Measurements from ENCODE around the gene MAGI1. TPM values are rescaled to one million over a fixed set of nuclear protein-coding genes. Genes with fewer than 3 reads are reported as not detected.

The MAGI1 gene
- total RNA-seq, 1 experiment from 2014 or later: 0.77 TPM

DNA sequence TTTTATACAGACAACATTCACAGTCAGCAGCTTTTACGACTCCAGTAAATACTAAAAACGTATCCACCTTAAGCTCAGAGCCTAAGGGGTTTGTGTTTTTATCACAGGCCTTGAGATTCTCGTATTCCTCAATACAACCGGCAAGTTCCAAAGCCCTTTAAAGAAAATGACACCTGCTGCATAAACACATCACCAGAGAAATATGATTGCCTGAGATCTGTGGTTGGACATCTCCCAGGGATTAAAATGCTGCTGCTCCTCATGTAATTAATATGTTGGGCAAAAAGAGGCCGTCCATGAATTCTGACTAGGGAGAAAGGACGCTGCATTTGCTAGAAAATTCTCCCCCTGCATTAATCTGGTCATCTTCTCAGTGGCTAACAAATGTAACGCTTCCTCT lies 544.8 kb downstream of the MAGI1 start:
- DNase-seq (ENCODE audit: low read depth, low spot score): no peak
- in situ Hi-C loops (cut with HindIII; ENCODE audit: low pct_unique_long_range_greater_than_20kb, low sequenced_read_pairs): no loop called here

GRCh38 chr3:65493371-65493882 lies 545.3 kb downstream of the MAGI1 start:
- no peak for DNase-seq (ENCODE audit: low read depth, low spot score)

GRCh38 chr3:65492249-65492648 lies 546.5 kb downstream of the MAGI1 start:
- in situ Hi-C loops (cut with HindIII; ENCODE audit: low pct_unique_long_range_greater_than_20kb, low sequenced_read_pairs): no loop called here
- DNase-seq (ENCODE audit: low read depth, low spot score): no peak

More at GRCh38 chr3:65493371-65493882, 545.3 kb downstream of the MAGI1 start:
- in situ Hi-C loops (cut with HindIII; ENCODE audit: low pct_unique_long_range_greater_than_20kb, low sequenced_read_pairs): no loop called here

DNA sequence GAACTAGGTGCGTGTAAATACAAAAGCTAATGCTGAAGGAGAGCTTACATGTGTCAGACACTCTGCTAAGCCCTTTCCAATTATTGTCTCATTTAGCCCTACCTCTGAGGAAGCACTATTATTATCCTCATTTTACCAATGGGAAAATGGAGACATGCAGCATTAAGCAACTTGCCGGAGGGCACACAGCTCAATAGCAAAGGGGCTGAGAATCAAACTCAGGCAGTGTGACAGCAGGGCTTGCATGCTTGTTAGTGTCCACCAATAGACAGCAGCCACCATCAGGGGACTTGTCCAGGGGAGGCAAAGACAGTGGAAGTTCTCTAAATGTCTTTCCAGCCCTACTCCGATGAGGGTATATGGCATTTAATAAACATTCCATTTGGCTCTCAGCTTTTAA lies 548.6 kb downstream of the MAGI1 start:
- DNase-seq (ENCODE audit: low read depth, low spot score): no peak
- in situ Hi-C loops (cut with HindIII; ENCODE audit: low pct_unique_long_range_greater_than_20kb, low sequenced_read_pairs): no loop called here

DNA sequence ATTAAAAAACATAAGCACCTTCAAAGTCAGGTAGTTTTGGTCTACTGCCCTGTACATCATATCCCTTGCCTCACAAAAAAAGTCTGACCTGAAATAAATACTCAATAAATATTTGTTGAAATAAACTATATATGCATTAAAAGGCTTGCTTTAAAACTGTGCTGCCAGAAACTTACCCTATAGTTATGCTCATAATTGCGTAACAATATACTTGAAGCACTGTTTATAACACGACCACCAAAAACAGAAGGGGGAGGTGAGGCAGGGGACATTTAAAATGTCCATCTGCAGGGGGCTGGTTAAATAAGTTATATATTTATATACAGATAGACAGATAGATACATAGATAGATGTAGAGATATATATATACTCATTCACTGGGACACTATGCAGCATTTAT lies 549.5 kb downstream of the MAGI1 start:
- DNase-seq (ENCODE audit: low read depth, low spot score): no peak
- in situ Hi-C loops (cut with HindIII; ENCODE audit: low pct_unique_long_range_greater_than_20kb, low sequenced_read_pairs): no loop called here

DNA sequence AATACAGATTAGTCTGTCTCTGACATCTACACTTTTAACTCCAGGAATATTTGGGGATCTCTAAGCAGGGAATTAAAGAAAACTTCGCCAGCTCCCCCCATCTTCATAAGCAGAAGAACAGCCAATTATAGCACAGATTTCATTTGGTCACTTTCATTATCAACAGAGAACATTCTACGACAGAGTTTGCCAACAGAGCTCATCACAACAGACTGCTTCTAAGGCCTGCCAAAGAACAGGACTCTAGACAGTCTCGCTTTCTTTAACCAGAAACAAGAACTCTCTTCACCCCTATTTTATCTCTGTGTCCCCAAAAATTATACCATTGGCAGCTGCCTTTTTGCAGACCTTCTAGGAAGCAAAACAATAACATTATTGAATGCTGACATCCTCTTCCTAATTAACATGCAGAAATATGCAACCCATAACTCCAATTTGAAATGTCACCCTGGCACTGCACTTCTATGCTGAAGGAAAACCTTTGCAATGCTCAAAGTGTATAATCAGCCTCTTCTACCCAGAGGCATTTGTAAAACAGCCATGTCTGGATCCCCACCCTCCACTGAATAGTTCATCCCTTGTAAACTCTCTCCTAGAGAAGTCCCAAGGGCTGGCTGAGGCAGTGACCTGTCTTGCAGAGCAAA lies 552.8 kb downstream of the MAGI1 start:
- DNase-seq (ENCODE audit: low read depth, low spot score): no peak
- in situ Hi-C loops (cut with HindIII; ENCODE audit: low pct_unique_long_range_greater_than_20kb, low sequenced_read_pairs): no loop called here

DNA sequence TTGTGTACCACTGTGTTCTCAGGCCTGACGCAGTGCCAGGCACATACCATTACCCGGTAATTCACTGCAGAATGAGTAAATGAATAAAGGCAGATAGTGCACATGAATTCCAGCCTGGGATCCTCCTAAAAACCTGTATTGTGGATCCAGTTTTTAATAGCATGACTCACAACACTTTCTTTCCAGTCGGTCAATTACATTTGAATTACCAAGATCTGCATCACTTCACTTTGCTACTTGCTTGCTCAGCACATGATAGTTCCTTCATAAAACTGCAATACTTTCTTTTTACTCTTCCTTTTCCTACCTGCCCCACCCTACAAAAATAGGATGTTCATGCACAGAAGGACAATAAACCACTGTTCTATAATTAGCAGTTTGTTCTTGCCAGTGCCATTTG lies 553.8 kb downstream of the MAGI1 start:
- in situ Hi-C loops (cut with HindIII; ENCODE audit: low pct_unique_long_range_greater_than_20kb, low sequenced_read_pairs): no loop called here
- no peak for DNase-seq (ENCODE audit: low read depth, low spot score)

- in situ Hi-C loops (cut with HindIII; ENCODE audit: low pct_unique_long_range_greater_than_20kb, low sequenced_read_pairs): no loop called here
- DNase-seq (ENCODE audit: low read depth, low spot score): no peak
Measured at GRCh38 chr3:65483480-65483879, 555.2 kb downstream of the MAGI1 start.

- in situ Hi-C loops (cut with HindIII; ENCODE audit: low pct_unique_long_range_greater_than_20kb, low sequenced_read_pairs): no loop called here
- DNase-seq (ENCODE audit: low read depth, low spot score): no peak
Measured at GRCh38 chr3:65483011-65483410, 555.7 kb downstream of the MAGI1 start.

DNA sequence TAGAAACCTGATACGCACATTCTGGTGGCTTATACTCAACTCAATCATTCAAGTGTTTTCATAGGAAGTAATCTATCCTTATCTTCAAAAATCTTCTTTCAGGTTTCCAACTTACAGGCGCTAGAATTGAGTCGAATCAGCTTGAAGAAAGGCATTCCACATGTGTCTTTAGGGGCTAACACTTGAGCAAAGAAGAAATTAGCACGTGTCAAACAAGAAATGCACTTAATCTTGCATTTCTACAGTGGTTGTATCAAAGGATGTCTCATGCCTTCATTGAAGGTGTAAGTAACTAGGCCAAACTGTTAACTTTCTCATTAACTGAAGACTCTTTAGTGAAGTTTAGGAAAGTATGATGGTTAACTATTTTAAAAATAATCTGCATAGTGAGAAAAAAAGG lies 557.6 kb downstream of the MAGI1 start:
- DNase-seq (ENCODE audit: low read depth, low spot score): no peak
- in situ Hi-C loops (cut with HindIII; ENCODE audit: low pct_unique_long_range_greater_than_20kb, low sequenced_read_pairs): no loop called here

- in situ Hi-C loops (cut with HindIII; ENCODE audit: low pct_unique_long_range_greater_than_20kb, low sequenced_read_pairs): no loop called here
- DNase-seq (ENCODE audit: low read depth, low spot score): no peak
Measured at GRCh38 chr3:65479990-65480389, 558.7 kb downstream of the MAGI1 start.

DNA sequence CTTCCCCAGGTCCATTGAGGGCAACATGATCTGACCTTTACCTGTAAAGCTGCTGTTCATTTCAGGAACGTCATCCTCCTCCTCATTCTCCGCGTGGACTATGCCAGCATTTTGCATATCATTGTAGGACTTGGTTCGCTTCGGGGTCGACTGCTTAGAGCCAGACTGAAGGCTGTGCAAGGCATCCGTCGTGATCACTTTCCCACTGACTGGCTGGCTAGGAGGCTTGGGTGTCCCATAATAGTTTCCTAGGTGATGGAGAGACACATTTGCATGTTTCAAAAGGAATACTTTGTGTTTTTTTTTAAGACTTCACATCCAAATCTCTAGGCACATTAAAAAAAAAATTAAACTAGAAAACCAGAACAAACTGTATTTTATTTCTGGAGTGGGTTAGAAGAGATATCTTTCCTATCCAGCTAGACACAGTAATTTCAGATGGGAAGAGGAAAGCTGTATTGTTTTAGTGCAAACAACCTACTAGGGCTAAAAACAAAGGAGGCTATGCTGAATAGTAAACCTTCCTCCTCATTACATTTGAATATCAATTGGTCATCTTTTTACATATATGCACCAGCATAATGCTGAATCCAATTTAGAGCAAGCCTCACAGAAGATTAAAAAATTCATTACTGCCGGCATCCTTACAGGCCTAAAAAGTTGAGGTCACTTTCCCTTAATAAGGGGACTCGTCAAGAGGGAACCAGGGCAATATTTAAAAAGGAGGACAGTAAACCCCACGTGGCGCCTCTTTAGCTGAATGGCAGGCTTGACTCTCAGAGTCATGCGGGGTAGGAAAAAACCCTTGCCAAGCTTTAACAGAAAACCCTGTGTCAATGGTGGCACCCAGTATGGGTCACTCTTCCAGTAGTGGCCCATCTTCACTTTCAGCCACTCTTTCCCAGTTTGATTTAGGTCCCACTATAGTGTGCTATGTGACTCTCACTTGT lies 559.9 kb downstream of the MAGI1 start:
- DNase-seq (ENCODE audit: low read depth, low spot score): no peak
- in situ Hi-C loops (cut with HindIII; ENCODE audit: low pct_unique_long_range_greater_than_20kb, low sequenced_read_pairs): no loop called here

DNA sequence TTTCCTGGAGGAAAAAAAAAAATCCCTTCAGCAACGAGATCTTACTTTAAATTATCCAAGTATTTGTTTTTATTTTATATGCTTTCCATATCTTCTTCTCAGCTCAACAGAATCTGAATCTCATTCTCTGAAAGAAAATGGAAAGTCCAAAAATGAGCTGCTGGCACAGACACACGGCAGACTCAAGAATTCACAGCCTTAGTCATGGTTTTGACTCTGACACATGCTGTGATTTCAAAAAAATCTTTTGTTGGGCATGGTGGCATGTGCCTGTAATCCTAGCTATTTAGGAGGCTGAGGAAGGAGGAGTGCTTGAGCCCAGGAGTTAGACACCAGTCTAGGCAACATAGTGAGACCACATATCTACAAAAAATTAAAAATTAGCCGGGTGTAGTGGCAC lies 565.0 kb downstream of the MAGI1 start:
- DNase-seq (ENCODE audit: low read depth, low spot score): no peak

DNA sequence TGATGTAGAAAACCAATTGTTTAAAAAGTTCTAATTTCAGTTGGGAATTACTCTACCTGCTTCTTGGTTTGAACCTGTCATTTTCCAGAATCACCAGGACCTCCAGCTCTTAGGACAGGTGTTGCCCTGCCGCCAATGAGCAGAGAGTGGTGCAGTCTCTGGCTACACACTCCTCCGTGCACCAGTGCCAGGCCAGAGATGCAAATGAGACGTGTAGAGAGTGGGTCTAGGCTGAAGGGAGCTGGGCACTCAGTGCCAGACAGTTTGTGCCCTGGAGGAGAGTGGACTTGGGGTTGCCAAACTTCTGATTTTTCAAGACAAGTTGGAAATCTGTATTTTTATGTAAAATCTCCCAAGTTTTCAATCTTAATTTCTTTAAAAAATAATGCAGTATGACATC lies 566.2 kb downstream of the MAGI1 start:
- no peak for DNase-seq (ENCODE audit: low read depth, low spot score)
- in situ Hi-C loops (cut with HindIII; ENCODE audit: low pct_unique_long_range_greater_than_20kb, low sequenced_read_pairs): no loop called here

More for the DNA sequence above, 565.0 kb downstream of the MAGI1 start:
- in situ Hi-C loops (cut with HindIII; ENCODE audit: low pct_unique_long_range_greater_than_20kb, low sequenced_read_pairs): no loop called here

GRCh38 chr3:65466300-65466988 lies 572.3 kb downstream of the MAGI1 start:
- in situ Hi-C loops (cut with HindIII; ENCODE audit: low pct_unique_long_range_greater_than_20kb, low sequenced_read_pairs): no loop called here
- no peak for DNase-seq (ENCODE audit: low read depth, low spot score)

- DNase-seq (ENCODE audit: low read depth, low spot score): no peak
- in situ Hi-C loops (cut with HindIII; ENCODE audit: low pct_unique_long_range_greater_than_20kb, low sequenced_read_pairs): no loop called here
Measured at GRCh38 chr3:65449841-65450428, 588.8 kb downstream of the MAGI1 start.

- in situ Hi-C loops (cut with HindIII; ENCODE audit: low pct_unique_long_range_greater_than_20kb, low sequenced_read_pairs): no loop called here
- DNase-seq (ENCODE audit: low read depth, low spot score): no peak
Measured at GRCh38 chr3:65448120-65448519, 590.6 kb downstream of the MAGI1 start.
